ENCODE data around the gene CLEC6A. TPM values are rescaled to one million over a fixed set of nuclear protein-coding genes. Genes with fewer than 3 reads are reported as not detected.

CLEC6A gene
- total and polyA plus RNA-seq, 2 of the 8 experiments (the other 6 are each of a cell fraction or from before 2014, with no cell fraction given) = not detected

DNA sequence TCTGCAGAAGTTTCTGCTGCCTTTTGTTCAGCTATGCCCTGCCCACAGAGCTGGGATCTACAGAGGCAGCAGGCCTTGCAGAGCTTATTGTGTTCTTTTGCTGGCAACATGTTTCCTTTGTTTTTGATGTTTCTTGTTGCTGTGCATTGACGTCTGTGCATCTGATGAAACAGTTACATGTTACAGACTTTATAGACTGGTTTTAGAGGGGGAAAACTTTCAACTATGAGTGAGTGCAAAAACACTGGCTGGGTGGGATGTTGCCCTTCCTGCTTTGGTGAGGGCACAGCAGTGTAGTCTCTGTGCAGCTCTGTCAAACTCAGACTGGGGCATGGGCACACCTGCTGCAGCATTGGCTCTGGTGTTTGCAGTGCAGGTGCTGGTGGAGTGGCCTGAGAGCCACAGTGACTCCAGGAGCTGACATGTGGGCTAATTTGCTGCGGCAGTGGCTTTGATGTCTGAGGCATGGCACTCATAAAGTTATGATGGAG lies 26.9 kb downstream of the CLEC6A start (continued):
- no peak for TF ChIP-seq TAF1 (IDR thresholded peaks at IDR 0.05; ENCODE audit: low read depth, low read length)
- no peak for TF ChIP-seq TAF7 (optimal IDR thresholded peaks at IDR 0.05; ENCODE audit: borderline replicate concordance, low read depth, low read length)
- TF ChIP-seq RFX5 (IDR thresholded peaks at IDR 0.05; ENCODE audit: borderline replicate concordance, low read depth, low read length) = no peak
- TF ChIP-seq RAD21 (IDR thresholded peaks at IDR 0.05 in 1 of 2, conservative IDR thresholded peaks at IDR 0.05 in 1 of 2; ENCODE audit: low read depth in 2 of 2, low read length in 2 of 2) = no peak
- TF ChIP-seq SP2 (IDR thresholded peaks at IDR 0.05; ENCODE audit: low read length) = no peak
- TF ChIP-seq, protein P1, sequence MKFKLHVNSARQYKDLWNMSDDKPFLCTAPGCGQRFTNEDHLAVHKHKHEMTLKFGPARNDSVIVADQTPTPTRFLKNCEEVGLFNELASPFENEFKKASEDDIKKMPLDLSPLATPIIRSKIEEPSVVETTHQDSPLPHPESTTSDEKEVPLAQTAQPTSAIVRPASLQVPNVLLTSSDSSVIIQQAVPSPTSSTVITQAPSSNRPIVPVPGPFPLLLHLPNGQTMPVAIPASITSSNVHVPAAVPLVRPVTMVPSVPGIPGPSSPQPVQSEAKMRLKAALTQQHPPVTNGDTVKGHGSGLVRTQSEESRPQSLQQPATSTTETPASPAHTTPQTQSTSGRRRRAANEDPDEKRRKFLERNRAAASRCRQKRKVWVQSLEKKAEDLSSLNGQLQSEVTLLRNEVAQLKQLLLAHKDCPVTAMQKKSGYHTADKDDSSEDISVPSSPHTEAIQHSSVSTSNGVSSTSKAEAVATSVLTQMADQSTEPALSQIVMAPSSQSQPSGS (IDR thresholded peaks at IDR 0.05; ENCODE audit: low read length) = no peak
- TF ChIP-seq BRCA1 (IDR thresholded peaks at IDR 0.05; ENCODE audit: low read depth, low read length) = no peak
- no peak for TF ChIP-seq RNF2 (IDR thresholded peaks at IDR 0.05; ENCODE audit: borderline replicate concordance, low read depth, low read length, missing control alignments, poor library complexity, severe bottlenecking)
- no peak for TF ChIP-seq SIRT6 (IDR thresholded peaks at IDR 0.05; ENCODE audit: low read length)

Measured in H1 (cell line).